H1 (cell line): ENCODE measurements around the gene APH1B. TPM values are rescaled to one million over a fixed set of nuclear protein-coding genes. Genes with fewer than 3 reads are reported as not detected.

Experiments used
- CTCF ChIA-PET: fragments of 300-600 bp; sonication (Branson Sonifier 250); formaldehyde crosslinking; loops from one replicate; lab custom pipeline; 2021; ENCODE audit not compliant: partially characterized antibody; lab: Charles Lee
- POLR2A ChIA-PET: fragments of 300-600 bp; sonication (Branson Sonifier 250); formaldehyde crosslinking; loops from one replicate; lab custom pipeline; 2021; ENCODE audit warnings: inconsistent platforms; ENCODE audit not compliant: partially characterized antibody; lab: Charles Lee
- DNase-seq, 2 experiments: peaks; one replicate each; pipeline versions ENCODE4 v3.0.0 to v3.0.0-alpha.2; 2010 to 2022; ENCODE audit warnings: low spot score in 2 of 2, low read depth in 1 of 2, mixed read lengths in 1 of 2
- FAIRE-seq: peaks from 2 replicates; lab custom pipeline; 2011; peaks lifted over from hg19 to GRCh38; lab: Jason Lieb, UNC
- H2AFZ ChIP-seq: 2 replicates; pipeline ENCODE4 v1.8.1; 2012; ENCODE audit warnings: low read length, inconsistent platforms
- H2AK5ac ChIP-seq: 2 replicates; pipeline ENCODE4 v1.6.1; 2013; ENCODE audit warnings: low read depth, low read length
- H2BK120ac ChIP-seq: replicated peaks from 2 replicates; pipeline ENCODE3; 2013; ENCODE audit warnings: low read depth, low read length, inconsistent platforms
- H2BK12ac ChIP-seq: 2 replicates; pipeline ENCODE4 v1.6.1; 2013; ENCODE audit warnings: low read depth, low read length
- H2BK15ac ChIP-seq: 2 replicates; pipeline ENCODE4 v1.6.1; 2013; ENCODE audit warnings: low read length
- H2BK20ac ChIP-seq: 2 replicates; pipeline ENCODE4 v1.6.1; 2013; ENCODE audit warnings: low read length
- H2BK5ac ChIP-seq: 2 replicates; pipeline ENCODE4 v1.6.1; 2013; ENCODE audit warnings: low read depth, low read length
- H3K14ac ChIP-seq: 2 replicates; pipeline ENCODE4 v1.6.1; 2013; ENCODE audit warnings: inconsistent platforms; ENCODE audit not compliant: insufficient read length
- H3K18ac ChIP-seq: 2 replicates; pipeline ENCODE4 v1.6.1; 2013; ENCODE audit warnings: low read length; ENCODE audit errors: extremely low read depth
- H3K23ac ChIP-seq: 2 replicates; pipeline ENCODE4 v1.6.1; 2013; ENCODE audit warnings: inconsistent platforms; ENCODE audit not compliant: insufficient read length
- H3K23me2 ChIP-seq: 2 replicates; pipeline ENCODE4 v1.6.1; 2013; ENCODE audit warnings: low read depth, low read length
- H3K27ac ChIP-seq: 2 replicates; pipeline ENCODE4 v1.6.1; 2011; ENCODE audit warnings: low read depth, low read length, inconsistent platforms
- H3K27me3 ChIP-seq, 4 experiments: replicated peaks in 1 of 4; 1 replicate in 1 of 4; 2 replicates in 3 of 4; pipeline versions ENCODE4 v1.6.1 to v1.8.1; 2011 to 2013; ENCODE audit warnings: low read length in 3 of 4, mild to moderate bottlenecking in 3 of 4, inconsistent platforms in 2 of 4, mixed read lengths in 2 of 4, moderate library complexity in 1 of 4; ENCODE audit not compliant: control insufficient read depth in 3 of 4, insufficient read depth in 3 of 4; ENCODE audit errors: extremely low read depth in 1 of 4
- H3K36me3 ChIP-seq, 4 experiments: 2 replicates each; pipeline versions ENCODE4 v1.6.1 to v1.8.1; 2011 to 2013; ENCODE audit warnings: mild to moderate bottlenecking in 4 of 4, low read length in 3 of 4, moderate library complexity in 2 of 4, control low read depth in 1 of 4, inconsistent platforms in 1 of 4; ENCODE audit not compliant: insufficient read depth in 4 of 4, control insufficient read depth in 2 of 4
- H3K4ac ChIP-seq: replicated peaks from 2 replicates; pipeline ENCODE3; 2013; ENCODE audit warnings: low read length, low read depth, mixed read lengths, inconsistent platforms; ENCODE audit not compliant: insufficient read length
- H3K4me1 ChIP-seq, 4 experiments: replicated peaks in 1 of 4; 1 replicate in 1 of 4; 2 replicates in 3 of 4; pipeline versions ENCODE4 v1.6.1 to v1.8.1; 2011 to 2013; ENCODE audit warnings: low read length in 3 of 4, inconsistent platforms in 2 of 4, mixed read lengths in 1 of 4; ENCODE audit not compliant: insufficient read depth in 4 of 4, control insufficient read depth in 3 of 4
- H3K4me2 ChIP-seq, 2 experiments: 2 replicates each; pipeline versions ENCODE4 v1.6.1 to v1.8.1; 2011 to 2013; ENCODE audit warnings: low read depth in 2 of 2, low read length in 2 of 2, control low read depth in 1 of 2, inconsistent platforms in 1 of 2, mild to moderate bottlenecking in 1 of 2; ENCODE audit not compliant: insufficient read depth in 1 of 2
- H3K4me3 ChIP-seq, 4 experiments: fragments of 200-600, 300-600 bp in 1 of 4; sonication (generic), shearing (Covaris generic), sonication (Bioruptor Twin) in 1 of 4; 2 replicates each; pipeline versions ENCODE4 v1.5.1 to v1.8.1; 2011 to 2016; ENCODE audit warnings: low read length in 4 of 4, low read depth in 3 of 4, control low read depth in 2 of 4, inconsistent platforms in 2 of 4, mild to moderate bottlenecking in 2 of 4, mixed read lengths in 1 of 4, moderate library complexity in 1 of 4; ENCODE audit not compliant: insufficient read depth in 2 of 4; ENCODE audit errors: extremely low read depth in 1 of 4
- H3K56ac ChIP-seq: replicated peaks from 2 replicates; pipeline ENCODE3; 2013; ENCODE audit warnings: low read depth, mild to moderate bottlenecking, mixed read lengths, low read length, inconsistent platforms; ENCODE audit not compliant: insufficient read length
- H3K79me1 ChIP-seq: 2 replicates; pipeline ENCODE4 v1.6.1; 2013; ENCODE audit warnings: low read depth, low read length, control low read depth
- H3K79me2 ChIP-seq, 2 experiments: 2 replicates each; pipeline versions ENCODE4 v1.6.1 to v1.8.1; 2012 to 2013; ENCODE audit warnings: low read length in 2 of 2, mild to moderate bottlenecking in 2 of 2, inconsistent platforms in 1 of 2; ENCODE audit not compliant: insufficient read depth in 2 of 2, control insufficient read depth in 1 of 2
- H3K9ac ChIP-seq, 4 experiments: replicated peaks in 1 of 4; 1 replicate in 1 of 4; 2 replicates in 3 of 4; pipeline versions ENCODE4 v1.6.1 to v1.8.1; 2011 to 2013; ENCODE audit warnings: low read depth in 3 of 4, low read length in 3 of 4, control low read depth in 2 of 4, mild to moderate bottlenecking in 2 of 4, moderate library complexity in 2 of 4, inconsistent platforms in 1 of 4; ENCODE audit errors: extremely low read depth in 1 of 4
- H3K9me3 ChIP-seq, 2 experiments: 2 replicates each; pipeline versions ENCODE4 v1.6.1 to v1.8.1; 2012 to 2013; ENCODE audit warnings: mild to moderate bottlenecking in 2 of 2, moderate library complexity in 2 of 2, control low read depth in 1 of 2, inconsistent platforms in 1 of 2, low read depth in 1 of 2, low read length in 1 of 2, mixed read lengths in 1 of 2; ENCODE audit not compliant: insufficient read depth in 2 of 2
- H4K20me1 ChIP-seq, 2 experiments: replicated peaks in 1 of 2; 2 replicates each; pipeline versions ENCODE3 to v1.8.1; 2011 to 2013; ENCODE audit warnings: inconsistent platforms in 2 of 2, low read length in 2 of 2, mild to moderate bottlenecking in 1 of 2; ENCODE audit not compliant: insufficient read depth in 2 of 2, control insufficient read depth in 1 of 2
- H4K5ac ChIP-seq: 2 replicates; pipeline ENCODE4 v1.6.1; 2013; ENCODE audit warnings: low read length, low read depth, mixed read lengths, inconsistent platforms; ENCODE audit not compliant: insufficient read length
- H4K8ac ChIP-seq: 2 replicates; pipeline ENCODE4 v1.8.0; 2013; ENCODE audit warnings: mild to moderate bottlenecking, moderate library complexity, low read length, inconsistent platforms; ENCODE audit not compliant: insufficient read depth; ENCODE audit errors: extremely low read depth
- H4K91ac ChIP-seq: replicated peaks from 2 replicates; pipeline ENCODE3; 2013; ENCODE audit warnings: low read length, mixed read lengths, inconsistent platforms; ENCODE audit not compliant: insufficient read length
- EGR1 ChIP-seq: IDR thresholded peaks from 2 replicates; pipeline ENCODE4 v1.6.1; 2011; ENCODE audit warnings: low read depth, low read length, borderline replicate concordance
- EP300 ChIP-seq, 2 experiments: IDR thresholded peaks; 1 replicate in 1 of 2; 2 replicates in 1 of 2; pipeline ENCODE4 v1.6.1; 2011 to 2012; ENCODE audit warnings: low read depth in 2 of 2, low read length in 2 of 2, mild to moderate bottlenecking in 2 of 2, borderline replicate concordance in 1 of 2, inconsistent platforms in 1 of 2, moderate library complexity in 1 of 2
- FOSL1 ChIP-seq: IDR thresholded peaks from 2 replicates; pipeline ENCODE4 v1.6.1; 2011; ENCODE audit warnings: mild to moderate bottlenecking, low read depth, low read length, moderate library complexity; ENCODE audit not compliant: insufficient read depth
- HDAC6 ChIP-seq: IDR thresholded peaks from one replicate; pipeline ENCODE4 v1.7.1; 2012; ENCODE audit warnings: low read depth, mild to moderate bottlenecking, inconsistent platforms, low read length, moderate library complexity
- KDM1A ChIP-seq: fragments of 200-600, 300-600 bp; sonication (generic); IDR thresholded peaks from 2 replicates; pipeline ENCODE4 v1.7.1; 2016; ENCODE audit warnings: mild to moderate bottlenecking, low read length, borderline replicate concordance
- KDM4A ChIP-seq: IDR thresholded peaks from one replicate; pipeline ENCODE4 v1.7.1; 2012; ENCODE audit warnings: low read depth, mild to moderate bottlenecking, moderate library complexity, low read length, inconsistent platforms; ENCODE audit not compliant: severe bottlenecking
- MAFK ChIP-seq: IDR thresholded peaks from 2 replicates; pipeline ENCODE4 v1.6.1; 2012; ENCODE audit warnings: low read depth, mild to moderate bottlenecking, improper control_type of control experiment, low read length
- PHF8 ChIP-seq: fragments of 200-600 bp; sonication (generic); conservative IDR thresholded peaks from 2 replicates; pipeline ENCODE4 v1.7.1; 2012; ENCODE audit warnings: low read depth, mild to moderate bottlenecking, inconsistent platforms, low read length, moderate library complexity
- RBBP5 ChIP-seq: IDR thresholded peaks from 2 replicates; pipeline ENCODE4 v1.7.1; 2012; ENCODE audit warnings: low read depth, mild to moderate bottlenecking, inconsistent platforms, low read length, moderate library complexity, borderline replicate concordance
- SP2 ChIP-seq: IDR thresholded peaks from 2 replicates; pipeline ENCODE4 v1.6.1; 2012; ENCODE audit warnings: mild to moderate bottlenecking, low read length, inconsistent platforms
- SP4 ChIP-seq: IDR thresholded peaks from 2 replicates; pipeline ENCODE4 v1.6.1; 2012; ENCODE audit warnings: low read length, inconsistent platforms
- TCF12 ChIP-seq: IDR thresholded peaks from 2 replicates; pipeline ENCODE4 v1.6.1; 2011; ENCODE audit warnings: low read depth, mild to moderate bottlenecking, low read length
- WGBS, 2 experiments: shearing (Covaris generic) in 1 of 2; methylation state at CpG; one replicate each; pipeline versions ENCODE4 v1.1.6 to v1.1.7; 2013 to 2015; ENCODE audit warnings: low lambda C conversion rate in 2 of 2, mixed read lengths in 2 of 2, inconsistent platforms in 1 of 2, low coverage in 1 of 2, missing lambda C conversion rate in 1 of 2; ENCODE audit not compliant: insufficient replicate concordance in 2 of 2, insufficient coverage in 1 of 2, insufficient read length in 1 of 2; ENCODE audit errors: extremely low coverage in 1 of 2, missing lambda C conversion rate in 1 of 2; 5-methylcytosine and 5-hydroxymethylcytosine counted together
- polyA plus RNA-seq, 7 experiments: library from polyadenylated mRNA; depleted of rRNA in 3 of 7; stranded (reverse) in 5 of 7; unstranded in 2 of 7; fragments of >200 nt in 5 of 7; fragments of 200-250 nt in 2 of 7; gene quantifications; 1 replicate in 5 of 7; 2 replicates in 1 of 7; 4 replicates in 1 of 7; pipeline versions ENCODE4 v1.2.1 to v1.2.3, GENCODE V29; 2011 to 2013; ENCODE audit warnings: missing spikeins in 2 of 7, mixed read lengths in 2 of 7
- total RNA-seq: library from RNA; stranded (reverse); fragmentation: NEBNext Ultra II Directional; extraction: Animal tissue kit (Norgen Biotek cat#: 25700); gene quantifications from 2 replicates; pipeline ENCODE4 v1.2.1, GENCODE V29; 2021
- TF ChIP-seq, protein P1 (sequence below): IDR thresholded peaks from 2 replicates; pipeline ENCODE4 v1.6.1; 2012; ENCODE audit warnings: inconsistent platforms

Gene APH1B
- total and polyA plus RNA-seq, 2 of the 8 experiments (the other 6 are each of a cell fraction or from before 2014, with no cell fraction given) = 11.5 to 22.9 TPM

DNA sequence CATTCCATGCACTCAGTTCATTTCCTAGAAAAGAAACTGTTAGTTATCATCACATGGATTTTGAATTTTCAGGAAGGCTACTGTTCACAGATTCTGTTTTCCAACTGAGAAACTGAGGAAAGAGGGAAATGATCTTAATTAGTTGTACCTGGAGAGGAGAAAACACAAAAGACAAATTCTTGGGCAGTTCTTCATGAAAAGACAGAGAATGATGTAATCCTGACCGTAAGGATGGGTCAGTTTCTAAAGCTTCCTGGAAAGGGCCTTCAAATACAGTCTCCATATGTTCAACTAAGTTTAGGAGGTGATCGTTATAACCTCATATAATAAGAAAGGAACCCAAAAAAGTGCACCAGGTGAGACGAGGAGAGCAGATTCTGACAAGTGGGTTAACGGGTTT lies 59.6 kb downstream of the APH1B start:
- Histone ChIP-seq H3K18ac (no peak overlapping the region), H4K91ac (no peak overlapping the region), H2BK15ac (no peak overlapping the region), H3K79me1 (no peaks in the 10 kb centered on the region), H3K27me3 (no peaks in the 10 kb centered on the region; a peak in 1 of 7 replicates), H2BK5ac (no peak overlapping the region), H3K23me2 (no peaks in the 10 kb centered on the region), H4K8ac (no peak overlapping the region), H2BK20ac (no peak overlapping the region), H3K4me2 (no peak overlapping the region), H3K23ac (no peak overlapping the region), H3K9ac (no peak overlapping the region), H2AFZ (no peak overlapping the region), H3K9me3 (no peaks in the 10 kb centered on the region), H3K56ac (no peak overlapping the region), H3K4me3 (no peak overlapping the region), H2AK5ac (no peak overlapping the region), H3K4ac (no peak overlapping the region), H4K5ac (no peak overlapping the region), H3K27ac (no peak overlapping the region), H3K14ac (no peak overlapping the region), H3K36me3 (no peaks in the 10 kb centered on the region), H4K20me1 (no peaks in the 10 kb centered on the region), H3K79me2 (no peaks in the 10 kb centered on the region), H2BK120ac (no peak overlapping the region), H2BK12ac (no peak overlapping the region), H3K4me1 (peaks cover 20 to 32% (median 23%) of the 10 kb centered on the region in 4 experiments)
- no peak for FAIRE-seq
- POLR2A ChIA-PET = no interaction called here
- 88% methylated on average over 4 of the region's 4 CpGs; no CpG with 5 or more reads in 1 of the 2 experiments for WGBS, 2 experiments
- CTCF ChIA-PET = no interaction called here
- no peak for DNase-seq
- TF ChIP-seq KDM1A (no peak), RBBP5 (no peak), MAFK (no peak), PHF8 (no peak), EP300 (IDR thresholded peaks at IDR 0.05; ENCODE audit: borderline replicate concordance in 1 of 2, low read depth in 2 of 2, low read length in 2 of 2) (no peak), TCF12 (no peak), FOSL1 (no peak), SP2 (no peak), SP4 (no peak), EGR1 (no peak), HDAC6 (no peak), KDM4A (no peak)
- TF ChIP-seq, protein P1, sequence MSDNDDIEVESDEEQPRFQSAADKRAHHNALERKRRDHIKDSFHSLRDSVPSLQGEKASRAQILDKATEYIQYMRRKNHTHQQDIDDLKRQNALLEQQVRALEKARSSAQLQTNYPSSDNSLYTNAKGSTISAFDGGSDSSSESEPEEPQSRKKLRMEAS = no peak
